Neural cell (in vitro differentiated cells): ENCODE data around the gene ERMAP. TPM values are rescaled to one million over a fixed set of nuclear protein-coding genes. Genes with fewer than 3 reads are reported as not detected.

Experiments used
- H2AFZ ChIP-seq: fragments of 200-600, 300-800 bp; sonication (generic), shearing (Covaris generic); 2 replicates; pipeline ENCODE4 v1.6.0; 2014; ENCODE audit warnings: low read depth, mild to moderate bottlenecking, antibody characterized with exemption, low read length, moderate library complexity
- H3F3A ChIP-seq: fragments of 200-600 bp; shearing (Covaris generic); 2 replicates; pipeline ENCODE4 v1.6.1; 2016; ENCODE audit warnings: mild to moderate bottlenecking, moderate library complexity, mixed read lengths, antibody characterized with exemption, low read length; ENCODE audit not compliant: insufficient read depth, poor library complexity, severe bottlenecking
- H3K27ac ChIP-seq: fragments of 200-600, 300-800 bp; sonication (generic), shearing (Covaris generic); 2 replicates; pipeline ENCODE4 v1.5.1; 2014; ENCODE audit warnings: mild to moderate bottlenecking, low read length, moderate library complexity
- H3K27me3 ChIP-seq: fragments of 300-800, 200-600 bp; sonication (generic), shearing (Covaris generic); 2 replicates; pipeline ENCODE4 v1.6.0; 2014; ENCODE audit warnings: mild to moderate bottlenecking, low read depth, low read length, moderate library complexity; ENCODE audit not compliant: insufficient read depth
- H3K36me3 ChIP-seq: fragments of 300-800, 200-600 bp; sonication (generic), shearing (Covaris generic); 2 replicates; pipeline ENCODE4 v1.5.1; 2014; ENCODE audit warnings: mild to moderate bottlenecking, antibody characterized with exemption, low read length, moderate library complexity; ENCODE audit not compliant: insufficient read depth
- H3K4me2 ChIP-seq: fragments of 300-800, 200-600 bp; sonication (generic), shearing (Covaris generic); 2 replicates; pipeline ENCODE4 v1.6.0; 2014; ENCODE audit warnings: mild to moderate bottlenecking, low read length
- H3K4me3 ChIP-seq: fragments of 300-800, 200-600 bp; sonication (generic), shearing (Covaris generic); 2 replicates; pipeline ENCODE4 v1.5.1; 2014; ENCODE audit warnings: mild to moderate bottlenecking, low read length, moderate library complexity
- H3K79me2 ChIP-seq: fragments of 200-600 bp; shearing (Covaris generic); replicated peaks from 2 replicates; pipeline ENCODE4 v1.6.0; 2014; ENCODE audit warnings: mild to moderate bottlenecking, low read length, moderate library complexity; ENCODE audit not compliant: insufficient read depth
- H3K9ac ChIP-seq: fragments of 300-800, 200-600 bp; sonication (generic), shearing (Covaris generic); 2 replicates; pipeline ENCODE4 v1.6.1; 2016; ENCODE audit warnings: mild to moderate bottlenecking, low read length, mixed read lengths
- H3K9me2 ChIP-seq: fragments of 200-600 bp; shearing (Covaris generic); 2 replicates; pipeline ENCODE4 v1.6.1; 2016; ENCODE audit warnings: mild to moderate bottlenecking, low read length, mixed read lengths; ENCODE audit not compliant: insufficient read depth
- H3K9me3 ChIP-seq: fragments of 200-600, 300-800 bp; sonication (generic), shearing (Covaris generic); 2 replicates; pipeline ENCODE4 v1.6.1; 2016; ENCODE audit warnings: mild to moderate bottlenecking, mixed run types, low read length, moderate library complexity, mixed read lengths
- H4K20me1 ChIP-seq: fragments of 200-600 bp; shearing (Covaris generic); 2 replicates; pipeline ENCODE4 v1.6.1; 2016; ENCODE audit warnings: mild to moderate bottlenecking, mixed run types; ENCODE audit not compliant: insufficient read depth
- EP300 ChIP-seq: fragments of 450-650 bp; conservative IDR thresholded peaks from 2 replicates; pipeline ENCODE4 v1.6.1; 2014; ENCODE audit warnings: antibody characterized with exemption, mild to moderate bottlenecking, moderate library complexity; ENCODE audit not compliant: poor library complexity, severe bottlenecking
- EZH2 ChIP-seq: fragments of 200-600, 300-800 bp; shearing (Covaris generic), sonication (generic); IDR thresholded peaks from 2 replicates; pipeline ENCODE4 v1.6.1; 2014; ENCODE audit warnings: antibody characterized with exemption, low read length, borderline replicate concordance, mild to moderate bottlenecking; ENCODE audit not compliant: insufficient read depth, poor library complexity, severe bottlenecking
- MXI1 ChIP-seq: fragments of 450-650 bp; conservative IDR thresholded peaks from 2 replicates; pipeline ENCODE4 v1.6.1; 2014; ENCODE audit warnings: antibody characterized with exemption, mild to moderate bottlenecking; ENCODE audit not compliant: poor library complexity, severe bottlenecking
- POLR2AphosphoS5 ChIP-seq: IDR thresholded peaks from 2 replicates; pipeline ENCODE4 v1.6.1; 2012
- RAD21 ChIP-seq: fragments of 450-650 bp; conservative IDR thresholded peaks from 2 replicates; pipeline ENCODE4 v1.6.1; 2014; ENCODE audit warnings: antibody characterized with exemption, mild to moderate bottlenecking, moderate library complexity
- SMC3 ChIP-seq: fragments of 450-650 bp; conservative IDR thresholded peaks from 2 replicates; pipeline ENCODE4 v1.6.1; 2014; ENCODE audit warnings: antibody characterized with exemption, mild to moderate bottlenecking, moderate library complexity; ENCODE audit not compliant: poor library complexity
- TAF1 ChIP-seq: IDR thresholded peaks from 2 replicates; pipeline ENCODE4 v1.6.1; 2012; ENCODE audit warnings: low read depth
- polyA plus RNA-seq: library from polyadenylated mRNA; depleted of rRNA; stranded (reverse); fragments of >200 nt; gene quantifications from 2 replicates; pipeline ENCODE4 v1.2.3, GENCODE V29; 2014
- TF ChIP-seq, protein P1 (sequence below): IDR thresholded peaks from 2 replicates; pipeline ENCODE4 v1.6.1; 2012; ENCODE audit warnings: borderline replicate concordance
- TF ChIP-seq, protein P2 (sequence below): fragments of 450-650 bp; IDR thresholded peaks from 2 replicates; pipeline ENCODE4 v1.5.1; 2014; ENCODE audit warnings: antibody characterized with exemption, mild to moderate bottlenecking, moderate library complexity; ENCODE audit not compliant: poor library complexity, severe bottlenecking

ERMAP gene
- polyA plus RNA-seq, 1 donor from 2014 or later = 10.6 TPM

DNA sequence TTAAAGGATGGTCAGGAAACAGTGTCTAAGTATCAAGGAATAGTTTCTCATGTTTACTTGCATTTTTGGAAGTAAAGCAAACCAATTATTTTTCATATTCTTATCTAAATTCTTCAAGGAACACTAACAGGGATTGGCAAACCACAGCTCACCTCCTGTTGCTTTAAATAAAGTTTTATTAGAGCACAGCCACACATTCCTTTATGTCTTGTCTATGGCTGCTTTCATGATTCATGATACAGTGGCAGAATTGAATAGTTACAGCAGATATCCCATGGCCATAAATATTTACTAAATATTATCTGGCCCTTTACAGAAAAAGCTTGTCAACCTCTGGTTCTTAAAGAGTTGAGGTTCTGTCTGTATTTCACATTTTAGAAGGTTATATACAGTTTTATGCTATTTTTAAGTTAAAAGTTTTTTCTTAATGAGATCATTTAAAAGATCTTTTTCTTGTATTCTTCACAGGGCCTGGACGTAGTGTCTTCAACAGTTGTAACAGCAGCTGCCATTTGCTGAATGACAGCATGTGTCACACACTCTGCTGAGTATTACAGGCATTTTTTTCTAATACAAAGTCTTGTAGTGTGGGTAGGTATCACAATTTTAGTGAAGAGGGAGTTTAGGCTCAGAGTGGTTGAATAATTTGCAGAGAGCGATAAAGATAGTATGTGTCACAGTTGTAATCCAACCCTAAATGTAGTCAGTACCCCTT, 32.1 kb downstream of the ERMAP start:
- no peaks in the 10 kb centered on the region for H4K20me1 ChIP-seq
- H2AFZ ChIP-seq = no peak overlapping the region
- no peaks in the 10 kb centered on the region for H3F3A ChIP-seq
- H3K9me3 ChIP-seq = no peaks in the 10 kb centered on the region
- H3K4me2 ChIP-seq = no peak overlapping the region
- no peak overlapping the region for H3K27ac ChIP-seq
- H3K27me3 ChIP-seq = no peaks in the 10 kb centered on the region
- TF ChIP-seq EP300 = no peak
- H3K9ac ChIP-seq = no peak overlapping the region
- H3K9me2 ChIP-seq = no peaks in the 10 kb centered on the region
- H3K4me3 ChIP-seq = no peak overlapping the region
- peaks cover 16% of the 10 kb centered on the region for H3K79me2 ChIP-seq
- peaks cover 5% of the 10 kb centered on the region for H3K36me3 ChIP-seq

DNA sequence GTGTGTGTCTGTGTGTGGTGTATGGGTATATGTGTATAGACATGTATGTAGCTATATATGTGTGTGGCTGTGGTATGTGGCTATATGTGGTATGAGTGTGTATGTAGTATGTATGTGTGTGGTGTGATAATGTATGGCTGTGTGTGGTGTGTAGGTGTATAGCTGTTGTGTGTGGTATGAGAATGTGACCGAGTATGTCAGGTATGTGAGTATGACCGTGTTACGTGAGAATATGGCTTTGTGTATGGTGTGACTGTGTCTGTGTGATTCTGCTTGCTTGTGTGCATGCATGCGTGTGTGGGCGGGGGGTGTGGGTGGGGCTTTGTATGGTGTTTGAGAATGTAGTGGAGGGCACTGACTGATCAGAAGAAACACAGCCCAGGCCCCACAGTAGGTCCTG, 33.0 kb downstream of the ERMAP start:
- Histone ChIP-seq H3K79me2 (peaks cover 16% of the 10 kb centered on the region), H3K36me3 (peaks cover 5% of the 10 kb centered on the region), H3K9ac (no peak overlapping the region), H3K4me2 (no peak overlapping the region), H4K20me1 (no peaks in the 10 kb centered on the region), H3K9me3 (no peaks in the 10 kb centered on the region), H3K27me3 (no peaks in the 10 kb centered on the region), H3K4me3 (no peak overlapping the region), H3F3A (no peaks in the 10 kb centered on the region), H3K27ac (no peak overlapping the region), H2AFZ (no peak overlapping the region), H3K9me2 (no peaks in the 10 kb centered on the region)
- TF ChIP-seq MXI1 (no peak), TAF1 (no peak), RAD21 (no peak), EP300 (no peak), POLR2AphosphoS5 (no peak), SMC3 (no peak), EZH2 (no peak)
- TF ChIP-seq, protein P1, sequence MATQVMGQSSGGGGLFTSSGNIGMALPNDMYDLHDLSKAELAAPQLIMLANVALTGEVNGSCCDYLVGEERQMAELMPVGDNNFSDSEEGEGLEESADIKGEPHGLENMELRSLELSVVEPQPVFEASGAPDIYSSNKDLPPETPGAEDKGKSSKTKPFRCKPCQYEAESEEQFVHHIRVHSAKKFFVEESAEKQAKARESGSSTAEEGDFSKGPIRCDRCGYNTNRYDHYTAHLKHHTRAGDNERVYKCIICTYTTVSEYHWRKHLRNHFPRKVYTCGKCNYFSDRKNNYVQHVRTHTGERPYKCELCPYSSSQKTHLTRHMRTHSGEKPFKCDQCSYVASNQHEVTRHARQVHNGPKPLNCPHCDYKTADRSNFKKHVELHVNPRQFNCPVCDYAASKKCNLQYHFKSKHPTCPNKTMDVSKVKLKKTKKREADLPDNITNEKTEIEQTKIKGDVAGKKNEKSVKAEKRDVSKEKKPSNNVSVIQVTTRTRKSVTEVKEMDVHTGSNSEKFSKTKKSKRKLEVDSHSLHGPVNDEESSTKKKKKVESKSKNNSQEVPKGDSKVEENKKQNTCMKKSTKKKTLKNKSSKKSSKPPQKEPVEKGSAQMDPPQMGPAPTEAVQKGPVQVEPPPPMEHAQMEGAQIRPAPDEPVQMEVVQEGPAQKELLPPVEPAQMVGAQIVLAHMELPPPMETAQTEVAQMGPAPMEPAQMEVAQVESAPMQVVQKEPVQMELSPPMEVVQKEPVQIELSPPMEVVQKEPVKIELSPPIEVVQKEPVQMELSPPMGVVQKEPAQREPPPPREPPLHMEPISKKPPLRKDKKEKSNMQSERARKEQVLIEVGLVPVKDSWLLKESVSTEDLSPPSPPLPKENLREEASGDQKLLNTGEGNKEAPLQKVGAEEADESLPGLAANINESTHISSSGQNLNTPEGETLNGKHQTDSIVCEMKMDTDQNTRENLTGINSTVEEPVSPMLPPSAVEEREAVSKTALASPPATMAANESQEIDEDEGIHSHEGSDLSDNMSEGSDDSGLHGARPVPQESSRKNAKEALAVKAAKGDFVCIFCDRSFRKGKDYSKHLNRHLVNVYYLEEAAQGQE = no peak
- TF ChIP-seq, protein P2, sequence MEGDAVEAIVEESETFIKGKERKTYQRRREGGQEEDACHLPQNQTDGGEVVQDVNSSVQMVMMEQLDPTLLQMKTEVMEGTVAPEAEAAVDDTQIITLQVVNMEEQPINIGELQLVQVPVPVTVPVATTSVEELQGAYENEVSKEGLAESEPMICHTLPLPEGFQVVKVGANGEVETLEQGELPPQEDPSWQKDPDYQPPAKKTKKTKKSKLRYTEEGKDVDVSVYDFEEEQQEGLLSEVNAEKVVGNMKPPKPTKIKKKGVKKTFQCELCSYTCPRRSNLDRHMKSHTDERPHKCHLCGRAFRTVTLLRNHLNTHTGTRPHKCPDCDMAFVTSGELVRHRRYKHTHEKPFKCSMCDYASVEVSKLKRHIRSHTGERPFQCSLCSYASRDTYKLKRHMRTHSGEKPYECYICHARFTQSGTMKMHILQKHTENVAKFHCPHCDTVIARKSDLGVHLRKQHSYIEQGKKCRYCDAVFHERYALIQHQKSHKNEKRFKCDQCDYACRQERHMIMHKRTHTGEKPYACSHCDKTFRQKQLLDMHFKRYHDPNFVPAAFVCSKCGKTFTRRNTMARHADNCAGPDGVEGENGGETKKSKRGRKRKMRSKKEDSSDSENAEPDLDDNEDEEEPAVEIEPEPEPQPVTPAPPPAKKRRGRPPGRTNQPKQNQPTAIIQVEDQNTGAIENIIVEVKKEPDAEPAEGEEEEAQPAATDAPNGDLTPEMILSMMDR = no peak
